Suppressor macrophage treated with lipopolysaccharide for 1 hour (primary cell): ENCODE results near the gene SPOCK2.

ENCODE experiments used
- DNase-seq, 3 donors: peaks; one replicate each; pipeline ENCODE4 v3.0.0-alpha.2; 2020 to 2022

Gene SPOCK2

DNA sequence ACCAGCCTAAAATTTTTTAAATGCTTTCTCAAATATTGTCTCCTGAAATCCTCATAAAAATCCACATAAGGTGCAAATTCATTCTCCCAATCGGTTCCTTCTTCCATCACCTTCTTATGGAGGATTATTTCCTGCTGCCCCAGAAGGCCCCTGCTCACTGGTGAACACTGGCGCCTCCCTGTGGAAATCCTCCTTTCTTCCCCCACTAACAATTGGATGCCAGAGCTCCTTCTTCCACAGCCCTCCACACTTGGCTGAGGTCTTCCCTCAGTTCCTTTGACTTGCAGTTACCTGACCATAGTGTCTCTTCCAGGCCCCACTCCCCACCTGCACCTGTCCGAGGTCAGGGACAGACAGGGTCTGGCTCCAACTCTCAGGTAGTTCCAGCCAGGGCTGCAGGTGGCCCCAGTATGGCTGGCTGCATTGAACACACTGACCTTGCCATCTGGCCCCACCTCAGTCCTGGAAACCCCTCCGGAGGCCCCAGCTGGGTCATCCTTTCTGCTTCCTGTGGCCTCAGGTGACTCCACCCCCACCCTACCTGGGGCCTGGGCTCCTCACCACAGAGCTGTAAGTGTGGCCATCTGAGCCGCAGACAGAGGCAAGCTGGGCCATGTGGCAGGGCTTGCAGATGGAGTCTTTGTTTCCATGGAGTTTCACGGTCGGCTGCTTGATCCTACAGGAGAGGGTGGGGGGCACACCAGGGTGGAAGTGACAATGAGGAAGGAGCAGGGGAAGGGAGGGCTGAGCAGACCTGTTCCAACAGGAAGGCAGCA, 18.4 kb downstream of the SPOCK2 start:
- DNase-seq, result peak in 1 of 3 donors; percentile 30

DNA sequence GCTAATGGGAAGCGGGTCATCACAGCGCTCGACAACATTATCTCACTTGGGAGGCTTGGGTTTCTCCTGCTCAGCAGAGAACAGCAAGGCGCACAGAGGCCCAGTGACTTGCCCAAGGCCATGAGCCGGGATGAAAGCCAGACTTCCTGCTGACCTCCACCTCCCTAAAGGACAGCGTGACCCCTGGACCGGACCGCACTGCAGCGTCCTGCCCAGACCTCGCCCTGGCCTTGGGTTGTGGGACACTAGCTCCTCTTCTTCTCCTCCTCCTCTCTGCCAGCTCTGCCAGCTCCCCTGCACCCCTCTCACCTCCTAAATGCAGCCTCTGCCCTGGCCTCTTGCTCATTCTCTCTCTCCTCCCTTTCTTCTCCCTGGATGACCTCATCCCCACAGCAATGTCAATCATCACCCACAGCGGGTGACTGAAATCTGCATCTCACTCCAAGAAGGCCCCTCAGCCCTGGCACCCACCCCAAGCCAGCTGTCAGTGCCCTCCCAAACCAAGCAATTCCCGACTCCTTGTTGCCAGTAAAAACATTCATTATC, 19.4 kb downstream of the SPOCK2 start:
- DNase-seq, result no peak

DNA sequence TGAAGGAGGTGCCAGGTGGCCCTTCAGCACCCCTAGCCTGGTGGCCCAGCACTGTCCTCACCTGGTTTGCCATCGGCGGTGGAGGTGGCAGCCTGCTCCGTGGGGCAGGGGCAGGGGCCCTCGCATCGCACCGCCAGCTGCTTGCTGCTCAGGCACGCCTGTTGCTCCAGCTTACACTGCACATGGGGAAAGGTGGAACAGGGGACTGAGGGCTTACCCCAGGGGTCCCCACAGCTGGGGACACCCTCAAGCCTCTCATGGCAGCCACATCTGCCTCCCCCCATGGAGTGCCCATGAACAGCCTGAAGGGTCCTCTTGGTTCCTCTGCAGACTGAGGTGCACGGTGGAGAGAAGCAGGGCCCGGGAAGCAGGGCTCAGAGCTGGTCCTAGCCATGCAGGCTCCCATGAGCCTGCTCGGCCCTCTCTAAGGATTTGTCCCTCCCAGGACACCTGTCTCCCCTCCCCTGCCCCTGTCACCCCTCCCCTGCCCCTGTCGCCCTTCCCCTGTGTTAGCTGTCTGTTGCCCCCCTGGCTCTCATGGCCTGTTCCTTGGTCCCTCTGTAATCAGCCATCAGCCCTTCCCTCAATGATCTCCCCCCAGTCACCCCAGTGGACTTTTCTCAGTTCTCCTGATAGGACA, 20.1 kb downstream of the SPOCK2 start:
- no peak for DNase-seq

DNA sequence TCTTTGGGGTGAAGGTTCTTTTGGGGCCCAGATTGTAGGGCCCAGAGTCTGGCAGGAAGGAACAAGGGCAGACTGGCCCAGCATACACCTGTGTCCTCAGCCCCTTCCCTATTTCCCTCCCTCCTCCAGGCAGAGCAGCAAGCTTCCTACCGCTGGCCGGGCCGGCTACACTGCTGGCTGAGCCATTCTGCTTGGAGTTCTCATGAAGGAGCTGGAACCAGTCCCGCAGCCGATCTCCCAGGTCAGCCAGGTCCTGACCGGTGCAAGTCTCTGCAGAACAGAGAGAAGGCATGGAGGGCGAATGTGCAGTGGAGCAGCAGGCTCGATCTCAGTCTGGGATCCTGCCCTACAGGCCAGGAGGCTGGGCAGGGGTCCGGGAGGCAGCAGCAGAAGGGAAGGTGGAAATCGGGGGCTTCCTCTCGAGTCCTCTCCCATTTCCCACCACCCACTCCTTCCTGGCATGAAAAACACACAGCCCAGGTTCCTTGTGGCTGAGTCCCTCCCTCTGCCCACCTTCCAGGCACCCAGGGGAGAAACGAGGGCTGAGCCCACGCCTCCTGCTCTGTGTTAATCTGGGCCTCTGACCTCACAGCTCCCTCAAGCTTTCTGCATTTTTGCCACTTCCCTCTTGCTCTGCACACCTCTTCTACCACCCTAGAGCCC, 20.8 kb downstream of the SPOCK2 start:
- no peak for DNase-seq

DNA sequence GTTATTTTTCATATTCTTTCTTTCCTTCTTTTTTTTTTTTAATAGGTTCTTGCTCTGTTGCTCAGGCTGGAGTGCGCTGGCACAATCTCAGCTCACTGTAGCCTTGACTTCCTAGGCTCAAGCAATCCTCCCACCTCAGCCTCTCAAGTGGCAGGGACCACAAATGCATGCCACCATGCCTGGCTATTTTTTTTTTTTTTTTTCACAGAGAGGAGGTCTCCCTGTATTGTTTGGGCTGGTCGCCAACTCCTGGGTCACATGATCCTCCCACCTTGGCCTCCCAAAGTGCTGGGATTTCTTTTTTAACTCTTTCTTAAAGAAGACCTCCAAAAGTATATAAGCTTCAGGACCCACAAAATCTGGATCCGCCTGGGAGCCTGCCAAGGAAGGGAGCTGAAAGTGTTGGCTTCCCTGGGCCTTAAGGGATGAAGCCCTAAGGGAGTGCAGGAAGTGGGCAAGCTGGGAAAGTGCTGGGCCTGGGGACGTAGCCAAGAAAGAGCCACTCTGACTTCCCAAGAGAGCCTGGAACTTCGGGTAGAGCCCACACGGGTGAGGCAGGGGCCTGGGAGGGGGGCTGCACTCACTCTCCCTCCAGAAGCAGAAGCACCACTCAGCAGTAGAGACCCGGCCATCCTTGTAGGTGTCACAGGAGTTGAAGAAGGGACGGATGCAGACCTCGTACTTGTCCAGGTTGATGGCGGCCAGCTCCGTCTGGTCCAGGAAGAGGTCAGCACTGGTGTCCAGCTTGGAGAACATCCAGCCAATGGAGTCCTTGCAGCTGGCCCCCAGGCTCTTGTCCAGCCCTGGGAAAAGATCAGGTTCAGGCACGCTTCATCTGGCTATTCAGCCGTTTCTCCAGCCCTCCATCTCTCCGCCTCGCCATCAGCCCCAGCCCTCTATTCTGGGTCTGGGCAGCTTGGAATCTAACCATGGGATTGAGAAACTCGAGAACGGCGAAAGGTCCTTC, 21.8 kb downstream of the SPOCK2 start:
- DNase-seq, result no peak

DNA sequence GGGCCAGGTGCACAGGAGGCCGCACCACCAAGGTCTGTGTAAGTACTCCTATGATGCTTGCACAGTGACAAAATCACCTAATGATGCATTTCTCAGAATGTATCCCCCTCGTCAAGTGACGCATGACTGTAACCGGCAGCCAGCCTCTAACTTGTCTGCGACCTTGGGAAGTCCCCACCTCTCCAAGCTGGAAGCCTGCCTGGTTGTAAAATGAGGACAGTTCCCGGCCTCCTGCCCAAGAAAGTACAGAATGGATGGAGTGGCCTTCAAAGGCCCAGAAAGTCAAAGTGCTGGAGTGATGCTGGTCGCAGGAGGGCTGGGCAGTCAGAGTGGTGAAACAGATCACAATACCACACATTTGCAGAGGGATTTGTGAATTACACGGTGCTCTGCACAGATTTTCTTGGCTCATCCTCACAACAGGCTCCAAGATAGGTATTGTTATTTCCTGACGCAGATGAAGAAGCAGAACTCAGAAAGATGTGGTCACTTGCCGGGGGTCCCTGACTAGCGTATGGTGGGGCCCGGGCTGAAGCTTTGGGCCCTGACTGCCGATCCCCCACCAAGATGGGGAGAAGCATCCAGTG, 22.8 kb downstream of the SPOCK2 start:
- no peak for DNase-seq

DNA sequence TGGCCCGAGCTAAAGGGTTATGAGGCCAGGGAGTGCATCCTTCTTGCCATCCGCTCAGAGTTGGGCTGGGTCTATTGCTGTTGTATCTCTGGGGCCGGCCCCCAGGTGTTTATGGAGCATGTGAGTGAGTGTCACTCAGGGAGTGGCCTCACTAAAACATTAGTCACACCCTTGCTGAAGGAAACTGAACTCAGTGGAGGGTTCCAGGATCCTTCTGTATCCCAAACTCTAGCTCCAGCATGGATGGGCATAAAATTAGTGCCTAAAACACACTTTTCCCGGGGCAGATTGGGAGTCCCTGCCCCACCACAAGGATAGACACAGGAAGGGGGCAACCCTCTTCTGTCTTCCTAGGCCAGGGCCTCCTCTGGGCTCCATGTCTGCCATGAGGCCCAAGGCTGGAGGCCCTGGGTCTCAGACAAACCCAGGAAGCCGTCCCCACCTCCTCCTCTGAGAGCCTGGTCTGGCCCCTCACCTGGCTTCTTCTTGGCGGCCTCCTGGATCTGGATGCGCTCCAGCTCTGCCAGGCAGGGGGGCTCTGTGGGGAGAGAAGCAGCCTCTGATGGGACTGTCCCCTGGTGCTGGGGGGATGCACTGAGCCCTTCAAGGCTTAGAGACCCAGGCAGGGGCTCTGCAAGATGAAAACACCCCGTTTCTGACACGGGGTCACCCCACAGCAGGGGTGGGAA, 24.5 kb downstream of the SPOCK2 start:
- DNase-seq, result no peak

DNA sequence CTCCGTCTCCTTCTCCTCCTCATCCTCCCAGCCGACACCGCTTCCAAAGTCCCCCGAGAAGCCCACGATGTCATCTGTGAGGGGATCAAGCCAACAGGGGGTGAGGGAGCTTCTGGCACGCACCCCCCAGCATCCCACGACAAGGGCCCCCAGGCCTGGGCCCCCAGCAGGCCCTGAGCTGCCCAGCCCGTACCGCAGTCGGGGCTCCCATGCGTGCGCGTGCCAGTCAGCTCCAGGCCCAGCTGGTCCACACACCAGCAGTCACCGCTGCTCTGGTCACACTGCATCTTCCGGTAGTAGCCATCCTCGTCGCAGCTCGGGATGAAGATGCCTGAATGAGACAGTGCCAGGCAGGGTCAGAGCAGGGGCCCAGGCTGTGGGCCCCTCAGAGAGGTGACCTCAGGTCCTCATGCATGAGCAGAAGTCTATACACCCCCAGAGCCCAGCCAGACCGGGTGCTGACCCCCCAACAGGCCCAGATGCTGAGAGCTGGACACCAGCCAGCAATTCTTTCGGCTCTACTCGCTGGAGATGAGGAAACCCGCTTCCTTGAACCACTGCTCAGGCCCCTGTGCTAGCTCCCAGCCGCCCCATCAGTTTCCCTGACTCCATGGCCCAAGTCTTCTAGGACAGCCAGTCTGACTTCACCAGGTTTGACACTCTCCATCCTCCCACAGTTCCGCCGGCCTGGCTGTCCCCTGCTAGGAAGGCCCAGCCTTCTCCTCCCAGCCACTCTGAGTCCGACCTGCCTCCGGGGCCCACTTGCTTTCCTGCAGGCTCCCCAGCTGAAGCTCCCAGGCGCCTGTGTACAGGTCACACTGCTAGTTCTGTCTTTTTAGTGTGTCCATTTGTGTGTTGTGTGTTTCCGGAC, 25.3 kb downstream of the SPOCK2 start:
- DNase-seq, result no peak

DNA sequence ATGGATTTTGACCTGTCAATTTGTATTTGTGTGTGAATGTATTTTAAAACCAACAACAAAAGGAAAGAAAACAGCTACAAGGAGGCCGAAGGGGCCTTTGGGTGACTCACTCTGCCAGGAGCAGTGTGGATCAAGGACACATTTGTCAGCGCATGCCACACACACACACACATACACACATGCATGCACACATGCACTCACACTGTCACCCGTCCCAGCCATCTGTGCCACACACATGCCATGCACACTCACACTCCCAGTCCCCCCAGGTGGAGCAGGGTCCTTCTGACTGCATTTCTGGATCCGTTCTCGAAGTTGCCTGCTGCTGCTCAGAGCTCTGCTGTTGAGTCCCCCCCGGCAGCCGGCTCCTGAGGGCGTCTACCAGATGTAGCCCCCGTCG, 26.0 kb downstream of the SPOCK2 start:
- DNase-seq, result no peak

DNA sequence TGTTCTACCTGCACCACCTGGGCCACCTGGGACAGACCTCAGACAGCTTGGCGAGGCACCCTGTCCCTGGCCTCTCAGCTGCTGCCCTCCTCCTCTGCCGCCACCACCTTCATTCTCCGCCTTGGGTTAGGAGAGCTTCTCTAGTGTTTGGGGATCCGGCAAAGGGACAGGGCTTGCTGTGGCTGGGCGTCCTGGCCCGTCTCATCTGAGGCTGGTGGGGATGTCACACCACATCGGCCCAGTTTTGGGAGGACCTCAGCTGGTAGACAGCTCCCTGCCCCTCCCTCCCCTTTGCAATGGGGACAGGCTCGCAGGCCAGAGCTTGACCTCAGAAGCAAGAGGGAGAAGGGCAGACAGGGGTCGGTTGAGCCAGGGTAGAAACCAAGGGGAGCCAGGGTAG, 26.4 kb downstream of the SPOCK2 start:
- no peak for DNase-seq

DNA sequence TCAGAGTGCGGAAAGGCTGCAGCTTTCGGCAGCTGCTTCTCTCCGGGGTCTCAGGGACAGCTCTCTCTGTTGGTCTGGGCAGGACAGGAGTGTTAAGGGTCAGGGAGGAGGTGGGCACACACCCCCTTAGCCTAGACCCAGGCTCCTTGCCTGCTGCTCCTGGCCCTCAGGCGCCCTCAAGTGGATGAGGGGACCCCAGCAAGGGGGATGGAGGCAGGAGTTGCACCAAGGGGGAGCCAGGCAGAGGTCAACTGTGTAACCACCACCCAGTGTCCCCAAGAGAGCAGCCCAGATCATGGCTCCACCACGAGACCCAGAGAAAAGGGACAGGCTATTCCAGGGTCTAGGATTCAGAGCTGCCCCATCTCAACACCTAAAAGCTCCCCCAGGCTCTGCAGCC, 26.9 kb downstream of the SPOCK2 start:
- peak in 1 of 3 donors; percentile 18 for DNase-seq

DNA sequence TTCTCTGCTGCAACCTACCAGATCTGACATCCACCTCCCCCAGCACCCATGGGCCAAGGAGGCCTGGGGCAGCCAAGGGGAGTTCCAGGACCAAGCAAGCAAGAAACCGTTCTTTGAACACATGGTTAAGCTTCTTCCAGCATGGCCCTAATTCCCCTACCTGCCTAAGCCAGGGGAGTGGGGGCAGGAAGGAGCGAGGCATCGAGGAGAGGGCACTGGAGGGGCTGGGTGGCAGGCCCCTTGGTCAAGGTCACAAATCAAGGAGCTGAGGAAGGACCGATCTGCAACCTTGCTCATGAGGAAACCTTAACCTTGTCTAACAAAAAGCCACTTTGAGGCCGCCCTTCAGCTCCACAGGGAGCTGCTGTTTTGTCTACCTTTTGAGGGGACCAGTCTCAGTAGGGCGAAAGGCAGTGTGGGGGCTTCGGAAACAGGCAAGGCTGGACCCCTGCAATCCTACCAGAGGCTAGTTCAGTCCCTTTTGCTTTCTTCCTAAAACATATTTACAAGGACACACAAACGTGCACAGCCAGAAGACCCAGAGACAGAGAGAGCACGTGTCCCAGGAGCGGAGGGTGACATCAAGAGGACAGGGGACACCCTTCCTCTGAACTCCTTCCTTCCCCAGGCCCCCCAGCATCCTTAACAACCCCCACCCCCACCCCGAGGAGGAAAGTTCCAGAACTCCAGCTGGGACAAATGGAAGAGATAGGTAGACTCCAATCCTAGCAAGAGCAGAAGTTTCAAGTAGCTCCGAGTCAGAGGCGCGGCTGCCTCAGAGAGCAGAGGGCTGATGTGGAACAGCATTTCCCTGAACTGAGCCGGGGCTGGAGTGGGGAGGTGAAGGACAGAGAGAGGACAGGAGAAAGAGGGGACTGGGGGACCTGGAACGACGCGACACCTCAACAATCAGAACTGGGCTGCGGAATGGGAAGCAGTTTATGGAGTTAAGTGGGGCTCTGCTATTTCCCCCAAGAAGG, 28.2 kb downstream of the SPOCK2 start:
- DNase-seq, result no peak

DNA sequence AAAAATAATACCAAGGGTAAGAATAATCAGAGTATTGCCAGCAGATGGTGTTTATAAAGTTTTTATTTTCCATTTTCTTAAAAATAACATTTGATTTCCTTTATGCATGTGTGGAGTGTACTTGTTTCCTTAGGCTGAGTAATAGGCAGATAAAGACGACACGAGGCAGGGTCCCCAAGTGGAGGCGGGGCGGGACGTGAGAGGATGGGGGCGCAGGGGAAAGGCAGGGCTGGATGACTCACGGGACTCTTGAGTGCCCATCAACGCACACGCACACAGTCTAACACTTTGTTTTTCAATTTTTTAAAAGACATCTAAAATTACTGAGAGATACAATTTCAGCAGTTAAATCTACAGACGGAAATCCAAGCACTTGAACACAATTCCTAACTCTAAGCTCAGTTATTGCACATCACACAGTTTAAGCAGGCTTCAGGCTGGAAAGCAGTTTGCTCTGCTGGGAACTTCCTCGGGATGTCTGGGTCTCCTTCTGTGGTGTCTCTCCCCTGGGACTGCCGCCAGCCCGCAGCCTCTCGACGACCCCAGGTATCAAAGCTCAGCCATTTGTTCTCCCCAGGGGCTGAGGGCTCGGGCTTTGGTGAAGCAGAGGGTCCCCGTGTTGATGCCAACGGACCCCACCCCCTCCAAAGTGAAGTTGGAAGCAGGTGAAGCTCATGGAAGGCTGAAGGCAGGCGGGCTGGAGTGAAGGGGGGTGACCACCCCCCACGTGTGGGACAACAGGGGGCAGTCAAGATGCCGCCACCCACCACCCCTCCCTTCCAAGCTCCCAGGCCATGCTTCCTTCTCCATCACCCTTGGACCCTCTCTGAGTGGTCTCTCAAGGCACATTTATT, 29.1 kb downstream of the SPOCK2 start:
- no peak for DNase-seq

DNA sequence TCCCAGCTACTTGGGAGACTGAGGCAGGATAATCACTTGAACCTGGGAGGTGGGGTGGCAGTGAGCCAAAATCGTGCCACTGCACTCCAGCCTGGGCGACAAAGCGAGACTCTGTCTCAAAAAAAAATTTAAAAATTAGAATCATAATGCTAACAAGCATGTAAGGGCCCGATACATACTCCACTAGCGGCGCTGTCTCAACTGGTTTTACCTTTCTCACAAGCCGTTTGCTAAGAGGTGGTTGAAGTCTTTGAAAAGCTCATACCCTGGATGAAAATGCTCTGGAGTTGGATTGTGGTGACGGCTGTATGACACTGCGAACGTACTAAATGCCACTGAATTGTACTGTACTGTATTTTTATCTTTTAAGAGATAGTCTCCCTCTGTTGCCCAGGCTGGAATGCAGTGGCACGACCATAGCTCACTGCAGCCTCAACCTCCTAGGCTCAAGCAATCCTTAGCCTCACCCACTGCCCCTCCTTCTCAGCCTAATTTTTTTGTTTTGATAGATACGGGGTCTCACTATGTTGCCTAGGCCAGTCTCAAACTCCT, 29.9 kb downstream of the SPOCK2 start:
- no peak for DNase-seq

DNA sequence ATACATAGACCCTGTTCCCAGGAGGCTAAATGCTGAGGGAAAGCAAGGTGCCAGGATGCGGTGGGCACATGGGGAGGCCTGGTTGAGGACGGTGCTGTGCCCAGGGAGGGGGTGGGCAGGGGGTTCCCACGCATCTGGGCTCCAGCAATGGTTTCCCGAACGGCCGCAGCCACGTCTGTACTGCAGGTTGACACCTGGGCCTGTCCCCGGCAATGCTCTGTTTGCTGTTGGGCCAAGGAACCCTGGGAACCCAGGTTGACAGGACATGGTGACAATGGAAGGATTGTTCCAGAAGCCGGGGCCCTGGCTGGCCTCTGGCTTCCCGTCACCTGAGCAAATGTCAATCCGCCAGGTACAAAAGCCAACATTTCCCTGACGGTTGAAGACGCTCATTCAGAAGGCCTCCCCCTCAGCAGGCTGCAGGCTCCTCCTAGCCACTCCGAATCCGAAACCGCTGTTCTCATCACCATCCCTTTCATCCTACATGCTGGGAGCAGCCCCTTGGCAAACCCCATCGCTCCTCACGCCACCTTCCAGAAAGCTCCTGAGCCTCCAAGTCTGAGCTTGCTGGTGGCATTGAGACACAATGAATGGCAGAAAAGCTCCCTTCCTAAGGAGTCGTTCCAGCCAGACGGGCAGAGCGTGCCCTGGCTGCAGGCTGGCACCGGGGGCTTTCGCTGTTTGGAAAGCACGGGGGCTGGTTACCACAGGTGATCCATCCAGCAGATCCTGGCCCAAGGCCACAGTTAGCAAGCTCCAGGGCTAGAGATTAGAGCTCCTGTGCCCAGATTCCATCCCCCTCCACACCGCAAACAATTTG, 31.2 kb downstream of the SPOCK2 start:
- DNase-seq, result no peak

DNA sequence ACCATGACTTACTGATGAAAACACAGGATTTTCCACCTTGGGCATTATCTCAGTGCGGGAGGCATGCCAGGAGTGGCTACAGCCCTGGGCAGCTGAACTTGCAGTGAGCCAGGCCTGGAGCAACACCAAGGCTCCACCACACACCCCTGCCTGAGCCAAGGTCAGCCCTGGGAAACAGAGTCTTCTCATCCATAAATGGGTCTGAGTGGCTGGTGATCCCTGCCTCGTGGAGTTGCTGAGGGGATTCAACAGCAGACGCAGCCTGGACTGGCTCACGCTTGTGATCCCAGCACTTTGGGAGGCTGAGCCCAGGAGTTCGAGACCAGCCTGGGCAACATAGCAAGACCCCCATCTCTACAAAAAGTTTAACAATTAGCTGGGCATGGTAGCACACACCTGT, 32.2 kb downstream of the SPOCK2 start:
- no peak for DNase-seq

DNA sequence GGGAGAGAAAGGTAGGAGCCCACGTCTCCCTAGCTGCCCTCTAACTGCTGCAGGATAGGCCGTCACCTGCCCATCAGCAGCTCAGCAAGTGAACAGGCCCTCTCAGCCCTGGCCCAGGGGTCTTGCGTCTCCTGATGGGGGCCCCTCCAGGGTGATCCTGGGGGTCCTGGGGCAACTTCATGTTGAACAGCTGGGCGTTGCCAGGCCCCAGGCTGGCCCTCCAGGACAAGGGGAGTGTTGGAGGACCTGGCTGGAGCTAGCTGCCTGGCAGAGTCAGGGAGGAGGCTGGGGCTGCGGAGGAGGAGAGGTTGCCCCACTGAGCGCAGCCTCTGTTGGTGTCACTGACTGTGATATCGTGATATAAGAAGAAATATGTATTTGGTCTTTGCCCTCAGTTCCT, 34.7 kb downstream of the SPOCK2 start:
- DNase-seq, result no peak
